NCI-H748 treated with DMSO at 0.1 percent for 48 hours (cell line): ENCODE data around the gene NBPF26.
"Not testable (repeated sequence)": the region's sequence is repeated elsewhere in the genome, so short reads cannot be mapped to it uniquely, and the experiment has no call there.

Source experiments
- DNase-seq: peaks from one replicate; lab custom pipeline; 2025; lab: John Stamatoyannopoulos, UW

Gene NBPF26

DNA sequence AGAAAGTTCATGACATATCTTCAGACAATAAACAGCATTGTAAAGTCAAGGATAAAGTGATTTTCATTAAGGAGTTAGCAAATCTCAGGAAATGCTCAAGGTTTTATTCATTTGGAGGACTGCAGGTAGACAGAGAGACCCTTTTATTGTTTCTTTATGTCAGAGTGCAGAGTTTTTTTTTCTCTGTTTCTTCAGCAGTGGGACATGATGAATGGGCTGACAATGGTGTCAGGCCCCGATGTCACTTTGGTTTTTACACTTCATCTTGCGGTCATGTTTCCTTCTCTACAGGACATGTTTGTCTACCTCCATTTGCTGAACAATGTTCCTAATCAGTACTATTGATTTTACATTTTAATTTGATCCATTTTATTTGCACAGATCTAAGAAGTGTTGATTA, 134.4 kb downstream of the NBPF26 start:
- DNase-seq, result not testable (repeated sequence)

DNA sequence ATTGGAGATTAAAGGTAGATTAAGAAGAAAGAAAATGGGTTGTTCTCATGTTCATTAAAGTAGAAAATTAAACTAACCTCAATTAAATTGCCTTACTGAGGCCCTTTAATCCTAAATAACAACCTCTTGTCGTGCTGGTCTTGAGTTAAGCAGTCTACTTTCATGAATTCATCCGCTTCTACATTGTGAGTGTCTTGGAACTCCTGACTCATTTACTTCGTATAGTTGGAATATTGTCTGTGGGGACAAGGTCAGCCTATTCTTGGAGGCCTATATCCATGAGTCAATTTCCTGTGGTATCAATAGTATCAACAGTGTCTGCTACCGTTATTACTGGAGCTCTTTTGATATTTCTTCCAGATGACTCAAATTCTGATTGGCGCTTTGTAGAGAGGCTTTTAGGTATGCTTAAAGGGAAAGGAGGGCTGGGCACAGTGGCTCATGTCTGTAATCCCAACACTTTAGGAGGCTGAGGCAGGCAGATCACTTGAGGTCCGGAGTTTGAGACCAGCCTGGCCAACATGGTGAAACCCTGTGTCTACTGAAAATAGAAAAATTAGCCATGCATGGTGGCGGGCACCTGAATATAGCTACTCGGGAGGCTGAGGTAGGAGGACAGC, 136.0 kb downstream of the NBPF26 start:
- not testable (repeated sequence) for DNase-seq

GRCh38 chr1:120878206-120878605, 154.5 kb downstream of the NBPF26 start:
- DNase-seq, result not testable (repeated sequence)

DNA sequence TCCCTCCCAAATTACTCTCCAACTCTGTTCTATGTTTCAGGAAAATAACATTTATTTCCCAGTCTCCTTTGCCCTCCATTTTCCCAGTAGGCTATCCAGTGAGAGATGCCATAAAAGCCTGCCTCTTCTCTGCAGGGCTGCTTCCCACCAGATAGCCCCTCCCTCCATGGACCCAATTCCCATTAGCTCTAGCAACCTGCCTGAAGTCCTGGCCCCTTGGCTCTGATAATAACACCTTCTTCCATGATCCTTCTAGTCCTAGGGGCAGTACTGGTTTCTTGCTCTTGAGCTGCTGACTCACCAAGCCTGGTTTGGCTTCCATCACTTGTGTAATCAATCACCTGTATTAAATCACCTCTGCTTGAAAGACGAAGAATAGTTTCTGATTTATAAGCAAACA, 156.3 kb downstream of the NBPF26 start:
- not testable (repeated sequence) for DNase-seq

- not testable (repeated sequence) for DNase-seq
These were observed 158.2 kb downstream of the NBPF26 start for GRCh38 chr1:120881934-120882333.
